Activated T-cell treated with anti-CD3 and anti-CD28 coated beads, Interleukin-2, amount 50 U/mL, for 1 hour (primary cell): Measurements from ENCODE around the gene AKT1S1.
"Not testable (repeated sequence)": the region's sequence is repeated elsewhere in the genome, so short reads cannot be mapped to it uniquely, and the experiment has no call there.

Experiments
- DNase-seq: peaks from one replicate; pipeline ENCODE4 v3.0.0-alpha.2; 2020

AKT1S1 gene

GRCh38 chr19:49877020-49877878 lies at the start of gene AKT1S1, which contains the start of gene TBC1D17:
Gene AKT1S1, minus strand, starts transcription at chr19:49877355. Its CDS starts 4,060 bp downstream, at chr19:49873295.
Gene TBC1D17, plus strand, starts transcription at chr19:49877702. Its CDS starts 22 bp downstream, at chr19:49877724.
- peak; percentile 95 for DNase-seq

GRCh38 chr19:49926515-49926914 lies 49.4 kb upstream of the AKT1S1 start:
- no peak for DNase-seq

GRCh38 chr19:49925486-49925885 lies 48.3 kb upstream of the AKT1S1 start:
- no peak for DNase-seq

- DNase-seq: not testable (repeated sequence)
Observed at GRCh38 chr19:49924881-49925210, 47.7 kb upstream of the AKT1S1 start.

- DNase-seq: no peak
Observed at GRCh38 chr19:49924004-49924880, 47.1 kb upstream of the AKT1S1 start.

GRCh38 chr19:49923055-49924003 lies 46.2 kb upstream of the AKT1S1 start:
- no peak for DNase-seq

- no peak for DNase-seq
Observed at GRCh38 chr19:49921871-49922795, 45.0 kb upstream of the AKT1S1 start.

GRCh38 chr19:49920624-49921363 lies 43.6 kb upstream of the AKT1S1 start:
- DNase-seq: no peak

- no peak for DNase-seq
Observed at GRCh38 chr19:49918089-49918488, 40.9 kb upstream of the AKT1S1 start.

- DNase-seq: no peak
Observed at GRCh38 chr19:49916839-49917733, 39.9 kb upstream of the AKT1S1 start.

GRCh38 chr19:49915271-49915670 lies 38.1 kb upstream of the AKT1S1 start:
- DNase-seq: no peak

- DNase-seq: no peak
Observed at GRCh38 chr19:49913720-49914119, 36.6 kb upstream of the AKT1S1 start.

GRCh38 chr19:49912965-49913685 lies 36.0 kb upstream of the AKT1S1 start:
- DNase-seq: no peak

GRCh38 chr19:49911381-49912145 lies 34.4 kb upstream of the AKT1S1 start:
- no peak for DNase-seq

GRCh38 chr19:49910179-49910578 lies 33.0 kb upstream of the AKT1S1 start:
- DNase-seq: no peak

GRCh38 chr19:49908480-49909420 lies 31.6 kb upstream of the AKT1S1 start:
- no peak for DNase-seq
